WERI-Rb-1 (cell line): ENCODE data around the gene LYPD4.
A peak's percentile ranks its signal among the peaks of the same experiment; 100 is the strongest.

Experiments
- DNase-seq: peaks from one replicate; pipeline ENCODE4 v3.0.0-alpha.2; 2020
- H3K27ac ChIP-seq: fragments of 250-450 bp; sonication (Bioruptor Pico); 2 replicates; pipeline ENCODE4 v1.5.1; 2020; ENCODE audit warnings: mild to moderate bottlenecking, moderate library complexity
- H3K27me3 ChIP-seq: fragments of 250-450 bp; sonication (Bioruptor Pico); 2 replicates; pipeline ENCODE4 v1.5.1; 2021; ENCODE audit warnings: mild to moderate bottlenecking, low read depth, moderate library complexity; ENCODE audit not compliant: insufficient read depth, severe bottlenecking
- H3K36me3 ChIP-seq: fragments of 250-450 bp; sonication (Bioruptor Pico); 2 replicates; pipeline ENCODE4 v1.5.1; 2020; ENCODE audit warnings: mild to moderate bottlenecking, moderate library complexity
- H3K4me3 ChIP-seq: 2 replicates; pipeline ENCODE4 v1.5.1; 2011; ENCODE audit warnings: low read depth, mild to moderate bottlenecking, control low read depth, low read length
- H3K9me3 ChIP-seq: fragments of 250-450 bp; sonication (Bioruptor Pico); 2 replicates; pipeline ENCODE4 v1.5.1; 2021; ENCODE audit warnings: mild to moderate bottlenecking, moderate library complexity; ENCODE audit not compliant: severe bottlenecking
- CTCF ChIP-seq: IDR thresholded peaks from 2 replicates; pipeline ENCODE4 v1.5.1; 2011; ENCODE audit warnings: low read depth, mild to moderate bottlenecking, control low read depth, inconsistent platforms, low read length

LYPD4 gene

GRCh38 chr19:41860419-41861115 is 16.1 kb upstream of the LYPD4 start:
- Histone ChIP-seq H3K27me3 (no peaks in the 10 kb centered on the region), H3K36me3 (peaks cover 55% of the 10 kb centered on the region), H3K4me3 (peak overlapping the region; percentile 95), H3K9me3 (no peaks in the 10 kb centered on the region), H3K27ac (peak overlapping the region; percentile 94)
- no peak for TF ChIP-seq CTCF
- DNase-seq: no peak

GRCh38 chr19:41859618-41860418 is 15.3 kb upstream of the LYPD4 start, which contains the start of gene RPS19:
Gene RPS19 (plus strand): TSS chr19:41860255. CDS start chr19:41860775, 520 bp downstream.
- no peaks in the 10 kb centered on the region for H3K9me3 ChIP-seq
- peak; percentile 48 for TF ChIP-seq CTCF
- H3K27ac ChIP-seq: peak within 1 kb of the TSS; percentile 94
- peaks cover 48% of the 10 kb centered on the region for H3K36me3 ChIP-seq
- H3K27me3 ChIP-seq: no peaks in the 10 kb centered on the region
- peak within 1 kb of the TSS; percentile 95 for H3K4me3 ChIP-seq
- peak; percentile 97 for DNase-seq

GRCh38 chr19:41859213-41859617 is 14.7 kb upstream of the LYPD4 start:
- H3K9me3 ChIP-seq: no peaks in the 10 kb centered on the region
- H3K36me3 ChIP-seq: peaks cover 42% of the 10 kb centered on the region
- no peaks in the 10 kb centered on the region for H3K27me3 ChIP-seq
- no peak for TF ChIP-seq CTCF
- peak overlapping the region; percentile 33 for H3K4me3 ChIP-seq
- no peak overlapping the region for H3K27ac ChIP-seq
- DNase-seq: no peak

DNA sequence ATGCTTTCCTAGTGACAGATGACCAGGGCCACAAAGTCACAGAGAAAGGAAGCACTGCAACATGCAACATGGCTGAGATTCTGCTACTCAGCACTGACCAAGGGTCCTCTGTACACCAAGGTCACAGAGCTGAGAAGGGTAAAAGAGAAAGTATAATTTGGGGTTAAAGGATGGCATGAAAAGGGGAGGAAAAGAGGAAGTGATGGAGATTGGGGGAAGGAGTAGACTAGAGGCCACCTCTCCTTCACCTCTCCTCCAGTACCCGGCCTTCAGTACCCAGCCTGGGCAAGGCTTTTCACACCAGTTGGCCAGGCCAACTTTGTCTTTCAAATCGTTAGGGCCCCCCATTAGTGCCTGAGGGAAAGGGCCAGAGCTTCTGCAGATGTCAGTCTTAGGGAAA is 9.3 kb upstream of the LYPD4 start:
- no peak for DNase-seq
- H3K27ac ChIP-seq: no peak overlapping the region
- H3K4me3 ChIP-seq: no peak overlapping the region
- no peaks in the 10 kb centered on the region for H3K36me3 ChIP-seq
- H3K27me3 ChIP-seq: no peaks in the 10 kb centered on the region
- H3K9me3 ChIP-seq: no peaks in the 10 kb centered on the region
- no peak for TF ChIP-seq CTCF

DNA sequence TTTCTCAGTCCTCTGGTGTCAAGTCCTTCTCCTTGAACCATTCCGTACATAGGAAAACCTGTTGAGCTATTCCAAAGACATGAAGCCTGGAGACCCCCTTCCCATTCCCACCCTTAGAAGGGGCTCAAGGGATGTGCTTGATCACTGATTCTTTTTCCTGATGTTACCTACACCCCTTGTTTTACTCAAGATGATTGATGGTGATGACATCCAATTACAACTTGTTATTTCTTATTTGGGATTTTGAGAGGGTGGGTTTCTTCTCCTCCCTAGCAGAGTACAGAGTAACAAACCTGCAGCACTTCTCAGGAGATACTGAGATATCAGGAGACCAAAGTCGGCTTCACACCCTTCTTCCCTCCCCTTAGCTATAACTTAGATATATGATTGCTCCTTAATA is 8.9 kb upstream of the LYPD4 start:
- H3K9me3 ChIP-seq: no peaks in the 10 kb centered on the region
- no peaks in the 10 kb centered on the region for H3K27me3 ChIP-seq
- no peak for DNase-seq
- no peak overlapping the region for H3K27ac ChIP-seq
- H3K4me3 ChIP-seq: no peak overlapping the region
- no peak for TF ChIP-seq CTCF
- no peaks in the 10 kb centered on the region for H3K36me3 ChIP-seq
